Mesodermal cell (in vitro differentiated cells): ENCODE data around the gene CTF1.

Experiments
- H3K27ac ChIP-seq: 2 replicates; pipeline ENCODE4 v1.7.0; 2013; ENCODE audit warnings: mild to moderate bottlenecking, low read depth, low read length, moderate library complexity; ENCODE audit not compliant: severe bottlenecking
- H3K36me3 ChIP-seq: 2 replicates; pipeline ENCODE4 v1.7.1; 2013; ENCODE audit warnings: mild to moderate bottlenecking, low read length, moderate library complexity; ENCODE audit not compliant: control insufficient read depth, insufficient read depth
- H3K4me1 ChIP-seq: one replicate; pipeline ENCODE4 v1.7.1; 2013; ENCODE audit warnings: mild to moderate bottlenecking, low read length; ENCODE audit not compliant: insufficient read depth, control insufficient read depth, poor library complexity, severe bottlenecking
- H3K4me3 ChIP-seq: 2 replicates; pipeline ENCODE4 v1.7.0; 2013; ENCODE audit warnings: low read length, control low read depth, mild to moderate bottlenecking; ENCODE audit not compliant: insufficient read depth, poor library complexity, severe bottlenecking; ENCODE audit errors: extremely low read depth
- H3K9me3 ChIP-seq: 2 replicates; pipeline ENCODE4 v1.7.1; 2013; ENCODE audit warnings: mild to moderate bottlenecking, low read length, moderate library complexity; ENCODE audit not compliant: control insufficient read depth
- WGBS, 2 experiments: methylation state at CpG; one replicate each; pipeline ENCODE4 v1.1.5; 2013; ENCODE audit warnings: missing lambda C conversion rate in 2 of 2; ENCODE audit not compliant: insufficient coverage in 2 of 2; 5-methylcytosine and 5-hydroxymethylcytosine counted together

The CTF1 gene

GRCh38 chr16:30950516-30951065, 54.2 kb downstream of the CTF1 start:
- Histone ChIP-seq H3K9me3 (no peaks in the 10 kb centered on the region), H3K36me3 (peaks cover 25% of the 10 kb centered on the region), H3K27ac (peak overlapping the region; percentile 86), H3K4me3 (peak overlapping the region; percentile 84), H3K4me1 (peaks cover 27% of the 10 kb centered on the region)
- WGBS, 2 experiments = 96 to 97% methylated on average over 5 of the region's 8 CpGs

- Histone ChIP-seq H3K9me3 (no peaks in the 10 kb centered on the region), H3K4me1 (peaks cover 27% of the 10 kb centered on the region), H3K36me3 (peaks cover 20% of the 10 kb centered on the region), H3K27ac (no peak overlapping the region), H3K4me3 (no peak overlapping the region)
- 89 to 90% methylated on average over 1 of the region's 1 CpG for WGBS, 2 experiments
Measured at GRCh38 chr16:30951193-30951592, 54.8 kb downstream of the CTF1 start.

GRCh38 chr16:30951750-30952149, 55.3 kb downstream of the CTF1 start:
- Histone ChIP-seq H3K36me3 (peaks cover 14% of the 10 kb centered on the region), H3K4me1 (peaks cover 26% of the 10 kb centered on the region), H3K27ac (no peak overlapping the region), H3K9me3 (no peaks in the 10 kb centered on the region), H3K4me3 (no peak overlapping the region)
- 91 to 96% methylated on average over 3 of the region's 3 CpGs for WGBS, 2 experiments

GRCh38 chr16:30953111-30953510, 56.7 kb downstream of the CTF1 start:
- Histone ChIP-seq H3K4me3 (no peak overlapping the region), H3K9me3 (no peaks in the 10 kb centered on the region), H3K36me3 (peaks cover 11% of the 10 kb centered on the region), H3K27ac (no peak overlapping the region), H3K4me1 (peaks cover 16% of the 10 kb centered on the region)
- WGBS, 2 experiments = 67 to 80% methylated on average over 7 to 9 of the region's 9 CpGs
